CD4-positive, alpha-beta T cell treated with Interleukin-4 for 4 hours (primary cell): ENCODE data around the gene JAML.
"Not testable (repeated sequence)": the region's sequence is repeated elsewhere in the genome, so short reads cannot be mapped to it uniquely, and the experiment has no call there.

ENCODE experiments used
- DNase-seq: peaks from one replicate; pipeline ENCODE4 v3.0.0-alpha.2; 2020

JAML gene

DNA sequence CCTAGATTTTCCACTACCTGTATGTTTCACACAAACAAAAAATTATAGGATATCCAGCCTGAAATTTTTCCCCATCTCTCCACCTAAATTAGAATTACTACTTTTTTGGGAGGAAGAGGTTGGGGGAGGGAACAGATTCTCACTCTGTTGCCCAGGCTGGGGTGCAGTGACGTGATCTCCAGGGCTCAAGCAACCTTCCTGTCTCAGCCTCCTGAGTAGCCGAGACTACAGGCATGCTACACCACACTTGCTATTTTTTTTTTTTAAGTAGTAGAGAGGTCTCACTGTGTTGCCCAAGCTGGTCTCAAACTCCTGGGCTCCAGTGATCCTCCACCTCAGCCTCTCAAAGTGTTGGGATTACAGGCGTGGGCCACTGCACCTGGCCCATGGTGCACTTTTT is 9.5 kb downstream of the JAML start:
- no peak for DNase-seq

DNA sequence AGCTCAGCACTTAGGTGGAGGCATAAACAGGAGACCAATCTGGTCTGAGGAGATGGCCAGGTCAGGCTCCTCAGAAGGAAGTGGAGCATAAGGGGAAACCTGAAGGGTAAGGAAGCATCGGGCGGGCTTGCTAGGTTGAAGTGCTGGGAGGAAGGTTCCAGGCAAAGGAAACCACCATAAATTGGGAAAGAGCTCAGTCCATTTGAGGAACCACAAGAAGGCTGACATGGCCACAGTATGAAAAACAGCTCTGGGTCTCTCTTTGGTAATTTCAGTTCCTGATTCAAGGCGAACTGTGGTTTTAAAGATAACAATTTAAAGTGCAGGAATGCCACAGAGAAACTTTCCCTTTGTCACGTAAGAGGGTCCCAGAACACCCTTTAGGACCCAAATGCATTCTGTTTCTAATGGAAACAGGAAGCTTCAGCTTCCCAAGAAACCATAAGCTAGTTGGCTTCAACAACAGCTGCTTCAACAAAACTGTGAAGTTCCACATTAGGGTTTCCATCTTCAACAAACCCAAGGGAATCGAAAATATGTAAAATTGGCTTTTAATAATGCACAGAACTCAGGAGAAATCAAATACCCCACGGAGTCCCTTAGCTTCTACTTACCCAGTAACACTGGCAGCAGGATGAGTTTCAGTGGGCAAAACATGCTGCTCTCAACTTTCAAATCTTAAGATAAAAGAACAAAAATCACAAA is 10.4 kb downstream of the JAML start:
- no peak for DNase-seq

DNA sequence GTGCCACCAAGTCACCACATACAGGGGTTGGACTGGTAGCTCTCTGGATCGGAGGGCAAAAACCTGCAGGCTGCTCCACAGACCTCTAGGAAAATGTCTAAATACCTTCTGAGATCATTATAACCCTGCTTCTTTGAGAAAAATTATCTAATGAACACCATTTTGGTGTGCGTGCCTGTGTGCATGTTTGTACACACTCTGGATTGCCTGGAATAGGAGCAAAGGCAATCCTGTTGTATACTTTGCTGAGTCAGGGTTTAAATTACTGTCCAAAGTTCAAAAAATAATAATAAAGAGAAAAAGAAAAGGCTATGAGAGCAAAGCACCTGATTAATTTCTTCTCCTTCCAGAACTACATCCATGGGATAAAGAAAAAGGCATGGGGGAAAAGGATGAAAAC is 11.0 kb downstream of the JAML start:
- no peak for DNase-seq

DNA sequence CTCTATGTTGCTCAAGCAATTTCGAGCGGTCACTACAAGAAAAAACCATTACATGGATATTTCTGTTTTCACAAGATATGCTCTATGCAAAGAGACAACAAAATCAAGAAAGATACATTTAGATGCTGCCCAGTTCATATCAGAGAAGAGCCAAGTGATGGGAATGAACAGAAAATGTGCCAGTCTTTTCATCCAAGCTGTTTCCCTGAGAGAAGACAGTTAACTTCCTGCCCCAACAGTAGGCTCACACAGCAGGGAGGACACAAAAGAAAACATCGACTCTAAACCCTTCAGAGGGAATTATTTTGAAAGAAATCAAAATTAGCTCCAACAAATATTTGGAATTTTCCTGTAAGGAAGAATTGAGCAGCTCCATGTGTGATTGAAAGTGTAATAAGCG is 11.6 kb downstream of the JAML start:
- DNase-seq, result no peak

DNA sequence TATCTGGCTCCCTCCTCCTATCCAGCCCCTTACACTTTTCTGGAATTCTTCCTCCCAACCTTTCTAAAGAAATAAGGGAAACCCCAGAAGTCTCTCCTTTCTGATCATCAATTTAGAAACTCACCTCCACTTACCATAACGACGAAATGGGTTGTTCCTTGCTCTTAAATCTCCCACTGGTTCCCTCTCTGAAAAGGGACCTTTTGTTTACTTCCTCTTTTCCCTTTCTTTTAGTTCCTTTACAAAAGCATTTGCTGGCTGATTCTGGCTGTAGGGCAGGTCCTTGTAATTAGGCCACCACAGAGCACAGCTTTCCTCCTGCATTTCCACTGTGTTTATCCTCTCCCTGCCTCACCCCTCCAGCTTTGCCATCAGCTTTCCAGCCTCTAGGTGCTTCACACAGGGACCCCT is 12.0 kb downstream of the JAML start:
- no peak for DNase-seq

DNA sequence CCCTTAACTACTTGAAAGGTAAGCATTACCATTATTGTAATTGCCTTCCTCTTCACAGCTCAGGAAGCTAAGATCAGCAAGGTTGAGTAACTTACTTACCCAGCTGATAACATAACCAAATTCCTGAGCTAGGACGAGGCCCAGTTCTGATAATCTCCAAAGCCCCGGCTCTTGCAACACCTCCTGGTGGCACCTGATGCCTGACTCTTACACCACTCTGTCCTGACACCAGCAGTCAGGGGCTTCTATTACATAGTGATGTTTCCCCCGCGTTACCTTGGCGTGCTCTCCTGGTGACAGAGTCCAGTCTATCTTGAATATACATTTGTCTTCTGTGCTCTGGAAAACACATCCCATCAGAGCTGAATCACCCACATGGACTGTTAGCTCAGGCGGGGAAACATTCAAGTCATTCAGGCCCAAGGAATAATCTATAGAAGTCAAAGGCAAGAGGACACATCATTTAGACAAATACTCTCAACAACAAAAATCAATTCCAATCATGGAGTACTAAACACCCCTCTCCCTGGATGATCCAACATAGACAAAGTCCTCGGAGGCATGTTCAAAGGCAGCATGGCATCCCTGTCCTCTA is 12.6 kb downstream of the JAML start:
- no peak for DNase-seq

DNA sequence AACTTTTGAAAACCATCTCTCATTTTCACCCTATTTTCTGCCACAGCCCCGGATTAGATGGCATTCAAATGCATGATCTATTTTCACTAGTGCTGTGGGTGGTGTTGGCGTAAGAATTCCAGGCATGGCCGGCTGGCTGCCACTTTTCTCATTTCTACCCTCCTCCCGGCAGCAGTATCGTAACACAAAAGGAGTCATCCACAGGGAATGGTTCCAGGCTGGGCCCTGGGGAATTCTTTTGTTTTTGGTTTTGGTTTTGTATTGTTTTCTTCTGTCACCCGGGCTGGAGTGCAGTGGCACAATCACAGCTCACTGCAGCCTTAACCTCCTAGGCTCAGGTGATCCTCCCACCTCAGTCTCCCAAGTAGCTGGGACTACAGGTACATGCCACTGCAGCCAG is 13.8 kb downstream of the JAML start:
- no peak for DNase-seq

DNA sequence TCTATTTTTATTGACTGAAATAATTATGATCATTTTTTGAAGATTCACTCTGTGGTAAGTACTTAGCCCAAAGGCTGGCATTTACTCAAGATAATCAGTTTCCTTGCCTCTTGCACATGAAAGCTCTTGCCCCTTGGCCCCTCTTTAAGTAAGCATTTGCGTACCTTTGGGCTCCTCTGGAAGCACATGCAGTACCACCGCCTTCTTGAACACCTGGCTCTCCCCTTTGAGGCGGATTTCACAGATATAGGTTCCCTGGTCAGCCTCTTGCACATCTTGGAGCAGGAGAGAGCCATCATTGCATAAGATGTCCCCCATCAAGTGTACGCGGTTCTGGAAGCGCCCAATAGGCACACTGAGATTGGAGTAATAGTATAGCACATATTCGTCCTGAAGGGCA is 14.5 kb downstream of the JAML start:
- no peak for DNase-seq

DNA sequence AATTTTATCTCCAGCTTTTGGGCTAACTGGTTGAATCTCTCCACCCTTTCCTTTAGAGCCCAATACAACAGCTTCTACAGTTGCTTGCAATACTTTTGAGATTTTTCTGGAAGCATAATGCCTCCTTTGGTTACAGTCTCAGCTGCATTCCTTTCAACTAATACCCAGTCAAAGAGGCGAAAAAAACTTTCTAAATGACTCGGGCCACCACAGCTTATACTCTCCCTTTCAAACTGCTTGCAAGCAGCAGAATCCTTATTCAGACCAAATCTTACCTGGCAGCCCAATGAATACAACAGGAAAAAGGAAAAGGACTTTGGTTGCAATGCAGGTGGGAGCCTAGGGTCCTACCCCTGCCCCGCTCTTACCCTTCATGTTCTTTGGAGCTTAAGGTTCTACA is 15.8 kb downstream of the JAML start:
- DNase-seq, result no peak

DNA sequence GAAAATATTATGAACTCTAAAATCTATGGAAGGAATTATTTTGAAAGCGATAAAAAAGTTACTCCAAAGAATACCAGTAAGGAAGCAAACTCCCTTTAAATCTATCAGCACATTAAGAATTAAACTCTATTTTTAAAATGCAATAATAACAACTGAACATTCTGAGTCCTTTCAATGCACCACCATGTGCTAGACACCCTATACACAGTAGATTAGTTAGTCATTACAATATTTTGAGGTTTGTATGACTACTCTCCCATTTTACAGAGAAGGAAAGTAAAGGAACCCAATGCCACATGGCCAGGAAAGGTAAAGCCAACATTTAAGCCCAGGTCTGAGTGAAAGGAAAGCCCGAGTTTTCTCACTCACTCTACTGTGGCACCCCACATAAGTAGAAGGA is 17.7 kb downstream of the JAML start:
- no peak for DNase-seq

DNA sequence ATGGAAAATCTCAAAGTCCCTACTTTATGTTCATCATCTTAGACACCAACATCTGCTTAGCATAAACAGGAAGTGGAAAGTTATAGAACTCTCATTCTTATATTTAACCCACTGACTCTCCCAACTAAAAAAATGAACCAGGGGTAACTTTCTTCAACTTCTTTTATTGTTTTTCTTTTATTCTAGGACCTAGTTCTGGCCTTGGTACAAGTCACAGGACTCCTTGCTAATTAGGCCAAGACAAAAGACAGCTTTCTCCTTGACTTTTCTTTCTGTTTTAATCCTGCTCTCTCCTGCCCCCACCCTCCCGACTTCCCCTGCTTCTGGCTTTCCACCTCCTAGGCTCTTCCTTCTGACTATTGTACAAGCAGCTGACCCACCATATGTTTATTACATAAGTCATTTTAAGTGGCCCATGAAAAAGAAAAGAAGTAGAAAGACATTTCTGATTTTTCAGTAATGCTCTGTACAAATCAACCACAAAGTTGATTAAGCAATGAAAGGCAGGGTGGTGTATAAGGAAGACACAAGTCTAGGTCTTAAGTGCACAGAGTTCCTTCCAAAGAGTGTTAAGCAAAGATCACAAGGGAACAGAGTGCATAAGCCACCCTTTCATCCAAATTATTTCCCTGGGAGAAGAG is 18.3 kb downstream of the JAML start:
- DNase-seq, result no peak

DNA sequence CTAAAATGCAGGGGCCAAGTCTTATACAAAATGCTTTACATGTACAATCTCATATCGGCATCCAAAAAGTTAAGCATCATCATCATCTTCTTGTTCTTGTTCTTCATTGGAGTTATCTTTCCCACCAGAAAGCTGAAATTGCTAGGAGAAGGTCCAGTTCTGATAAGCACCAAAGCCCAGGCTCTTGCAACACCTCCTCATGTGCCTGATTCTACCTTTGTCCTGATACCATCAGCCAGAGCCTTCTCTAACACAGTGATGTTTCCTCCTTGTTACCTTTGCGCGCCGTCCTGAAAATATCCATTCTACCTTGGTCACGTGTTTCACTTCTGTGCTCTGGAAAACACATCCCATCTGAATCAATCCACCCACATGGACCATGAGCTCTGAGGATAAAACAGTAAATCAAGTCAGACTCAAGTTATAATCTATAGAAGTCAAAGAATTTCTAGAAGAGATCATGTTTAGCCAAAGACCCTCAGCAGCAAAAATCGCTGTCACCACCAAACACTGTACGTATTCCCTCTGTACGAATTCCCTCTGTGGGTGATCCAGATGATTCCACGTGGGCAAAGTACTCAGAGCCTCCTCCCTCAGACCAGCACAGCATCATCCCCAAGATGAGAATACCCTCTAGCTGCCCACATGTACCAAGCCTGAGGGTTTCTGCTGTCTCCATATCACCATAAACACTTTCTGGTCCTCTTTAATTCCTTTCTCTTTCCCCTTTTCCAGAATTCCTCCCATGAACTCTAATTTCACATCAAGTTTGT is 19.0 kb downstream of the JAML start:
- no peak for DNase-seq

DNA sequence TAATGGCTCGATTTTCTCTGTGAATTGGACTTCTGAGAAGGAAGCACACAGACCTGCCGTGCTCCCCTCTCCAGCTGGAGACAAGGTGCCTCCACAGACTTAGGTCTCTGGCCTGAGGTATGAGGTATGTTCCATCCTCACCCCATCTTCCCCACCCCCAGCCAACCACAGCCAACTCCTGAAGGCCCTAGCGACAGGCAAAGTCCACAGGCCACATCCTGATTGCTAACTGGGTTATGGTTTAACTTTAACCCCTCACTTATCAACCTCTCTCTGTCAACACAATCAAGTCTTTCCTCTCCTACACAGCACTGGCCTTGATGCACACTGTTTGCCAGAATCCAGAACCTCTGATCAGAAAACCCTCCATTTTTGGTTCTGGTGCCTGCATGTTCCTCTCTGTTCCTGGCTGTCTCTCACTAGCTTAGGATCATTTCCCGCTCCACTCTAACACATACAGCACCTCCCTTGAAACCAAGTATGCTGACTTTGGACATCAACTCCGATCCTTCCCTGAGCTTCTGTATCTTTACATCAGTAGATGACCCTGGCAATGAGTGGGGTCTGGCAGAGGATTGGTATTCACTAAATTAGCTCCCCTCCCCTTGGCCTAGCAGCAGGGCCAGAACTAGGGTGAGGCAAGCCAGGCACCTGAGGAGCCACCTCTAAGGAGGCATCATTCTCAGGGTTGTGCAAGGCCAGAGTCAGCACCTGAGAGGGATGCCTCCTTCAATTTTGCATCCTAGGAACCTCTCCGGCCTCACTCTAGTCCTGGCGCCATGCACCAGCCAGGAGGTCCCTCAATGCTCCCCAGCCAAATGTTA is 22.0 kb downstream of the JAML start:
- DNase-seq, result peak; percentile 73

DNA sequence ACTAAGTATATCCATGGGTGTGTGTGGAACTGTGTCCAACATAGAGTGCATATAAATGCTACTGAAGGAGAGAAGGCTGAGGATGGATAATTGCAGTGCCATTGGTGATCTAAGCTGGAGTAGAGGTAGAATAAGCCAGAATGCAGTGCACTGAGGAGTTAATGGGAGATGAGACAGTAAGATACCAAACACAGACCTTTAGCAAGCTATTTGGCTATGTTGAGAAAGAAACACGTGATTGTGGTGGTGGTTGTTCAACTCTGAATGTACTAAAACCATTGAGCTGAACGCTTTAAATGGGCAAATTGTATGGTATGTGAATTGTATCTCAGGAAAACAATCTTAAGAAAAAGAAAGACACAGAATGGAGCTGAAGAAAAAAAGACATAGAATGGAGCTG is 22.8 kb downstream of the JAML start:
- peak; percentile 42 for DNase-seq

DNA sequence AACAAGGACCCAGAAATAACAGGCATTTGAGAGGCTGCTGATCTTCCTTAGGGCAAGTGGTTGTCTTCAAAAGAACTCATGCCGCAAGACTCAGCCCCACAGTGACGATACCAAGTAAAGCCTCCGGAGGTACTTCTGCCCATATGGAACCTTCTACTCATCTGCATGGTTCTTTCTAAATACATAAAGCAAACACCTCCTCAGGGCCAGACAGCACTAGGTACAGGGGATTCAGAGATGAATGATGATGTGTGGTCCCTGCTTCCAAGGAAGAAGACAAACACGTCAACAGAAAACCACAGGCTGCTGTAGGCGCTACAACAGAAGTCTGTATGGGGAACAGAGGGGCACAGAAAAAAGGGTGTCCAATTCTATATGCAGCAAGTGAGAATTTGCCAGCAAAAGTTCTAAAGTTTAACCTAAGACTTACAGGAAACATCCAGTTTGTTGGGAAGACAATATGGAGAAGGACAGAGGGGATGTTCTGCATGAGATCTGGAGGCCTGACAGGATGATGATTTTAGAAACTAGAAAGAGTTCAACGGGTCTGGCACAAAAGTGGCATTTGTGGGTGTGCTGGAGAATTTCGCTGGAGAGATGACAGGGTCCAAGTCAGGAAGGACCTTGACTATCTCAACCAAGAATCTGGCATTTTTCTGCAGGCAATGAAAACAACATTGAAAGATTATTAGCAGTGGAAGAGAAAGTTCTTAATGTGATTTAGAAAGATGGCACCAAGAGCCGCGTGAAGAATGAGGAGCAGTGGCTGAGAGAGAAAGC is 23.7 kb downstream of the JAML start:
- DNase-seq, result peak; percentile 88

DNA sequence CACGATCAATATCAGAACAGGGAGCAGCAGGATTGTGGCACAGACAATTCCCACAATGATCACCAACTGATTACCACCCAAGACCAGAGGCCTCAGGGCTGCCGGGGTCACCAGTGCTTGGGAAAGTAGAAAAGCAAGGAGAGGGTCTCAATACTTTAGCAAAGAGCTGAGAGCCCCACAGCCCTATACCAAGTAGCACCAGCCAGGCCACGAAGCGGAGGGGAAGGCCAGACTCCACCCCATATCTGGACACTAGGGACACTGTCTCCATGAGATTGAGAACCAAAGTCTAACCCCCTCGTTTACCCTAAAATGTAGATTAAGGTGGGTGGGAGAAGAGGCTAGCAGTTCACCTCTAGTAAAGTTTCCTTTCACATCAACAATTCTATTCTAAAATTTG is 24.3 kb downstream of the JAML start:
- no peak for DNase-seq

DNA sequence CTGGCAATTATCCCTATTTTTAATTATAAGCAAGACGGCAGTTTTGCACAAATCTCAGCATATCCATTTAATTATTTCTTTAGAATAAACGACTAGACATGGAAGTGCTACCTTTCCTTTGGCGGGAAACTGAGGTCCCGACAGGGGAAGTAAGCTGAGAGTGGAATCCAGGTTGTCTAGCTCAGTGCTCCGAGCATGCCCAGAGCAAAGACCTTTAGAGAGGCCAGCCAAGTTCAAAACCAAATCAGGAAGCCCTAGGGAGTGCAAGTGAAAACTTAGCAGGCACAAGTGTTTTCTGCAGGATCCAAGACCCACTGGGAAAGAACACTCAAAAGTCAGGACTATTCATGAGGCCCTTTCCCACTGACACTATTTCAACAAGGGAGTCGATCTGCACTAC is 25.7 kb downstream of the JAML start:
- DNase-seq, result no peak

DNA sequence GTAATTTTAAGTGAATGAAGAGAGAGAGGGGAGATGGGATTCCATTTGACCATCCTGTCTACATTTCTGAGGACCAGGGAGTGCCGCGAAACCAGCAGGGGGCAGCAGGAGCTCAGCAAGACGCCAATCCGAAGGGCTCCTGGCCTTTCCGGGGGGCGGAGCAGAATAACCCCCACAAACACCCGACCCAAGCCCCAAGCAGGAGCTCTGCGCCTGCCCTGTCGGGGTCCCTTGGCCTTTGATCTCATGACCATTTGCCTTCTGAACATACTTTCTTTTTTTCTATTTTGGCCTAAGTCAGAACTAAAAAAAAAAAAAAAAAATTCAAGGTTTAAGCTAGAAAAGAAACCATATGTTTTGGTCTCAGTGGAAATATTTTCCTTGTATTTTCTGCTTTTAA is 26.4 kb downstream of the JAML start:
- peak; percentile 79 for DNase-seq

DNA sequence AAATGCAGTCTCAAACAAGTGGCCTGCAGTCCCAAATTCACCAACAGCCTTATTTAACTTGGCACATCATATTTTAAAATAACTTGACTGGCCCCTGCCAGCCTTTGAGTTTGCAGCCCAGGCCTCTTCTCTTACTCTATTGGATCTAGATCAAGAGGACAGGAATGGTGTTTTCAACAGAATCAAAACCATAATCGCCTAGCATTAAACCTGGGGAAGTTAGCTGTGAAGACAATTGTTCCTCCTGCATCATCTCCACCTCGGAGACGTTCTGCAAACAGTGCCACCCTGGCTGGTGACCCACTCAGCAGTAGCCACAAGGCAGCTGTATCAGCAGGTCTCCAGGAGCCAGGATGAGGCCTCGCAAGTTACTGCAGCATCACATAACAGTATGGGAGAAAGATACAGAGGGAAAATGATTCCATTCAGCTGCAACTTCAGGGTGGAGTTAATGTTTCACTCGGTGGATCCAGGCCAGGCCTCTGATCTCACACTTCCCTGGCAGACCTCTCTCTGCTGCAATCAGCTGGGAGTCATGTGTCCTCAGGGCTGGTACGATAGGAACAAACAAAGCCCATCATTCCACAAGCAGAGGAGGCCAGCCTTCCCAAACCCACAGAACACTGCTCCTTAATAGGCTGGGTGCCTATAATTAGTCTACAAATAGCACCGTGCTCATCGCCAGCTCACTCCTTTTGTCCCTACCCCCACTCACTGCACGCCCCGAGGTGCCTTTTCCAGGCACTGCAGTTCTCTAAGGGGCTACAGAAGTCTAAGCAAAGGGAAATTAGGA is 29.8 kb downstream of the JAML start:
- DNase-seq, result no peak

DNA sequence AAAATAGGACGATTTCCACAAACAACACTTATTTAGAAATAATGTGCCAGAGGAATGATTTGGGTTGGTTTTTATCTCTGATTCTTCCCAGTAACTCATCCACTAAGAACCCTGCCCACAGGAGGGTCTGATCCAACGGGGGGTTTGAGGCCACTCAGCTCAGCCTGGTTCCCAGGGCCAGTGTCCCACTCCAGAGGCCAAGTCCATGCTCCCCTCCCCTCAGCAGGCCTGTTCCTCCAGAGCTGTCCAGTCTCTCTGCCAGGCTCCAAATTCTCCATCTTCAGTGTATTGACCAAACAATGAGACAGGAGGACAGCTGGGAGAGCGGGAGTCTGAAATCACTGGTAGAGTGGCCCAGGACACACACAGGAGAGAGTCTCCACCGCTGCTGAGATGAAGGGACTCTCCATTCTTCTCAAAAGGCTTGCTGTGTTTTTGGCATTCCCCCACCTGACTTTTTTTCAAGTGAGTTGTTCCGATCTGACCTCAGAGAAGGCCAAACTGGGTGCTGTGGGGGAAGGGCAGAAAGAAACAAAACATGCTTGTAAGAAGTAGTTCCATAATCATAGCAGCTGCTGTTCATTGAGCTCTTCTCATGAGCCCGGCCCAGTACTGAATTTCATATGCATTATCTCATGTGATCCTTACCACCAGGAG is 30.8 kb downstream of the JAML start:
- no peak for DNase-seq

DNA sequence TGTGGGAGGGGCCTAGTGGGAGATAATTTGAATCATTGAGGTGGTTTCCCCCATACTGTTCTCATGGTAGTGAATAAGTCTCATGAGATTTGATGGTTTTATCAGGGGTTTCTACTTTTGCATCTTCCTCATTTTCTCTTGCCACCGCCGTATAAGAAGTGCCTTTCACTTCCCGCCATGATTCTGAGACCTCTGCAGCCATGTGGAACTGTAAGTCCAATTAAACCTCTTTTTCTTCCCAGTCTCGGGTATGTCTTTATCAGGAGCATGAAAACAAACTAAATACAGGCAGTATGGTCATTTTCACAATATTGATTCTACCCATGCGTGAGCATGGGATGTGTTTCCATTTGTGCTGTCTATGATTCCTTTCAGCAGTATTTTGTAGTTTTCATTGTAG is 32.0 kb downstream of the JAML start:
- not testable (repeated sequence) for DNase-seq
